Activated CD4-positive, alpha-beta T cell treated with anti-CD3 and anti-CD28 coated beads for 36 hours (primary cell): ENCODE results near the gene ZNF521. TPM values are rescaled to one million over a fixed set of nuclear protein-coding genes. Genes with fewer than 3 reads are reported as not detected.

Experiments
- ATAC-seq: fragments of 200-7000 bp; cut with Tn5 transposase; one replicate; pipeline ENCODE4 v1.10.0; 2021; ENCODE audit warnings: mild to moderate bottlenecking, moderate library complexity
- CTCF ChIA-PET: fragments of 350-600 bp; sonication (Branson Sonifier 250); formaldehyde crosslinking; loops from one replicate; lab custom pipeline; 2021; ENCODE audit warnings: antibody characterized with exemption; lab: Charles Lee
- POLR2A ChIA-PET: fragments of 350-600 bp; sonication (Branson Sonifier 250); formaldehyde crosslinking; loops from one replicate; lab custom pipeline; 2021; ENCODE audit warnings: antibody characterized with exemption, inconsistent platforms; lab: Charles Lee
- DNase-seq: peaks from one replicate; pipeline ENCODE4 v3.0.0-alpha.2; 2020
- H3K27ac Mint-ChIP-seq: one replicate; pipeline ENCODE4 v1.8.0; 2021; ENCODE audit warnings: mixed read lengths
- H3K27me3 Mint-ChIP-seq: one replicate; pipeline ENCODE4 v1.8.0; 2021; ENCODE audit warnings: mixed read lengths
- H3K36me3 Mint-ChIP-seq: one replicate; pipeline ENCODE4 v1.8.0; 2021; ENCODE audit warnings: low read depth, mixed read lengths
- H3K4me1 Mint-ChIP-seq: one replicate; pipeline ENCODE4 v1.8.0; 2021; ENCODE audit warnings: mixed read lengths
- H3K4me3 Mint-ChIP-seq: one replicate; pipeline ENCODE4 v1.8.0; 2021; ENCODE audit warnings: mild to moderate bottlenecking, moderate library complexity, mixed read lengths
- H3K9me3 Mint-ChIP-seq: one replicate; pipeline ENCODE4 v1.8.0; 2021; ENCODE audit warnings: low read depth, mixed read lengths
- intact Hi-C, 2 experiments: fragments of 100-400 bp; cut with DNase I in 1 of 2; cut with micrococcal nuclease in 1 of 2; formaldehyde crosslinking; loops; one replicate each; pipeline versions ENCODE4 v1.14.2 to v1.15.1; 2022 to 2024; cut with DNase I, micrococcal nuclease
- total RNA-seq, 2 experiments: library from RNA; stranded (reverse); gene quantifications; one replicate each; pipeline ENCODE4 v1.2.3, GENCODE V29; 2021

The ZNF521 gene
- total RNA-seq, 2 experiments from 2014 or later = not detected

DNA sequence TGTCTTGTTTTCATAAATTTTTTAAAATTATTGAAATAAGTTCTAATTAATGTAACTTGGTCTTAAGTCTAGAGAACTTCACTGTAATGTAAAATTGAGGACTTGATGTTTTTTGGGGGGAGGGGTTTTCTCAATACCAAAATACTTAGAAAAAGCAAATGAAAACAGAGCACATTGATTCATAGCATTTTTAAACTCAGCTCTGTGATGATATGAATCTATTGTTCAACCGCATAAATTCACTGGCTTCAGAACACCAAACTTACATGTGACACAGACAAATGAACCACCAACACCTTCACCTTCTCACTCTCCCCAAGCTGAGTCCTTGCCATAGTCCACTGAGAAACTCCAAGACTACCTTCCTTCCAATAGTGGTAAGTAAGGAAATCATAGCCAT lies 108.2 kb downstream of the ZNF521 start:
- ChIA-PET CTCF (interaction anchor here (0.6 kb wide), 1 partner anchor 418 kb away, joined by 3 read pairs; no protein-coding TSS in a partner anchor), POLR2A (no interaction called here)
- no peaks in the 10 kb centered on the region for H3K27me3 Mint-ChIP-seq
- no peak overlapping the region for H3K27ac Mint-ChIP-seq
- H3K36me3 Mint-ChIP-seq = no peaks in the 10 kb centered on the region
- DNase-seq (no peak), ATAC-seq (no peak)
- H3K4me1 Mint-ChIP-seq = no peaks in the 10 kb centered on the region
- no peak overlapping the region for H3K4me3 Mint-ChIP-seq
- H3K9me3 Mint-ChIP-seq = no peaks in the 10 kb centered on the region
- intact Hi-C loops = no loop called here

DNA sequence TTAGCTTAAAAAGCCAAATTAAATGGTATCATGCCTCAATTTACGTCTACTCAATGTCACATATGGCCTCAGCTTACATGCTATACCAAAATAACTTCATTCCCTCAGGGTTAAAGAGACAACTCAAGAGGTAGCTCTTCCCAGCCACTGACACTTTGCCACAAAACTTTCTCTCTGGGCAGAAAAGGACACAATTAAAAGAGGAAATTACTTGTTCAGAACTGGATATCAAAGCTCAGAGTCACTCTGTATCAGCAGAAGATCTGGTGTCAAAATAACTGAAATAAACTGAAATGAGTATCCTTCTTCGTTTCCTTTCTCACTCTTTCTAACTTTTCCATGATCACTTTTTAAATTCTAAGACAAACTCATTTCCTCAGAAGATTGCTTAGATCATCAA lies 108.7 kb downstream of the ZNF521 start:
- no peak overlapping the region for H3K4me3 Mint-ChIP-seq
- no peaks in the 10 kb centered on the region for H3K9me3 Mint-ChIP-seq
- no peaks in the 10 kb centered on the region for H3K4me1 Mint-ChIP-seq
- H3K27ac Mint-ChIP-seq = no peak overlapping the region
- POLR2A ChIA-PET = no interaction called here
- H3K27me3 Mint-ChIP-seq = no peaks in the 10 kb centered on the region
- no peaks in the 10 kb centered on the region for H3K36me3 Mint-ChIP-seq
- DNase-seq (no peak), ATAC-seq (no peak)
- intact Hi-C loops = no loop called here
- CTCF ChIA-PET = no interaction called here

GRCh38 chr18:25240420-25240770 lies 111.6 kb downstream of the ZNF521 start:
- no peaks in the 10 kb centered on the region for H3K36me3 Mint-ChIP-seq
- H3K4me3 Mint-ChIP-seq = no peak overlapping the region
- H3K27ac Mint-ChIP-seq = no peak overlapping the region
- no peaks in the 10 kb centered on the region for H3K27me3 Mint-ChIP-seq
- POLR2A ChIA-PET = no interaction called here
- DNase-seq (no peak), ATAC-seq (no peak)
- H3K4me1 Mint-ChIP-seq = no peaks in the 10 kb centered on the region
- intact Hi-C loops = no loop called here
- CTCF ChIA-PET = no interaction called here
- no peaks in the 10 kb centered on the region for H3K9me3 Mint-ChIP-seq

- CTCF ChIA-PET = interaction anchor here (0.8 kb wide), 1 partner anchor 652 kb away, joined by 4 read pairs; no protein-coding TSS in a partner anchor
These were observed 112.2 kb downstream of the ZNF521 start for GRCh38 chr18:25239581-25240419.

GRCh38 chr18:25239151-25239550 lies 112.8 kb downstream of the ZNF521 start:
- intact Hi-C loops = loop anchor here in 1 of 2 experiments (5.0 kb wide), 1 partner anchor 42 kb away; no protein-coding TSS in a partner anchor
- Mint-ChIP-seq H3K27me3 (no peaks in the 10 kb centered on the region), H3K9me3 (no peaks in the 10 kb centered on the region), H3K4me3 (no peak overlapping the region), H3K27ac (no peak overlapping the region), H3K36me3 (no peaks in the 10 kb centered on the region), H3K4me1 (no peaks in the 10 kb centered on the region)
- POLR2A ChIA-PET = no interaction called here
- CTCF ChIA-PET = interaction anchor here (0.8 kb wide), 1 partner anchor 653 kb away, joined by 4 read pairs; no protein-coding TSS in a partner anchor
- DNase-seq = no peak
- no peak for ATAC-seq

More at GRCh38 chr18:25239581-25240419, 112.2 kb downstream of the ZNF521 start:
- DNase-seq (no peak), ATAC-seq (peak; percentile 39)
- H3K4me1 Mint-ChIP-seq = no peaks in the 10 kb centered on the region
- POLR2A ChIA-PET = no interaction called here
- intact Hi-C loops = loop anchor here in 1 of 2 experiments (5.0 kb wide), 1 partner anchor 42 kb away; no protein-coding TSS in a partner anchor
- no peaks in the 10 kb centered on the region for H3K27me3 Mint-ChIP-seq
- no peaks in the 10 kb centered on the region for H3K9me3 Mint-ChIP-seq
- H3K4me3 Mint-ChIP-seq = no peak overlapping the region
- H3K27ac Mint-ChIP-seq = no peak overlapping the region
- no peaks in the 10 kb centered on the region for H3K36me3 Mint-ChIP-seq

DNA sequence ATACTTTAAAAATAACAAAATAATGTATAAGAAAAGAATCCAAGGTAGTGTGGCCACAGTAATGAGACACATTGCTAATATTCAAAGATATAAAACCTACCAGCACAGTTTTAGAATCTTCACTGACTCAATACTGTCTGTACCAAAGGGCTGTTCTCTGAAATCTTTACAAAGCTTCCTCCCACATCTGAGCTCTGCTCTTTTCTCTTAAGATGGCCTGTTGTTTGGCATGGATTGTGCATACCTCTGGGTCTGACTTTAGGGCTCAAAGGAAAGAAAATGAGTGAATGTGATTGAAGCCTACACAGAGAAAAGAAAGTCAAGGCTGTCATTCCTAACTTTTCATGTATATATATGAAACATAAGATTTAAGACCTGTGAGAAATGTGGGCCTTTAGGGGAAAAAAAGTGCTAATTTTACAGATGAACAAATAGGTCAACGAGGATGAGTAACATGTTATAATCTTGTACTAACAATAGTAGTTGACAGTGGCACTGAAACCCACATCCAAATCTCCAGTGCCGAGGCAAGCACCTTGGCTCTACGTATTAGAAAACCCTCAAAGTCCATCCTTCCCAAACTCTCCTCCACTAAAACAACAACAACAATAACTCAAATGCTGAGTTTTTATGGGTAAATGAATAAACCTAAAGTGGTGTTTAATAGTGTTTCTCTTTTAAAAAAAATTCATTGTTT lies 114.2 kb downstream of the ZNF521 start:
- Mint-ChIP-seq H3K4me1 (no peaks in the 10 kb centered on the region), H3K27me3 (no peaks in the 10 kb centered on the region), H3K27ac (no peak overlapping the region), H3K4me3 (no peak overlapping the region), H3K9me3 (no peaks in the 10 kb centered on the region), H3K36me3 (no peaks in the 10 kb centered on the region)
- CTCF ChIA-PET = no interaction called here
- POLR2A ChIA-PET = no interaction called here
- intact Hi-C loops = loop anchor here in 1 of 2 experiments (5.0 kb wide), 1 partner anchor 40 kb away; no protein-coding TSS in a partner anchor
- ATAC-seq = no peak
- DNase-seq = no peak

DNA sequence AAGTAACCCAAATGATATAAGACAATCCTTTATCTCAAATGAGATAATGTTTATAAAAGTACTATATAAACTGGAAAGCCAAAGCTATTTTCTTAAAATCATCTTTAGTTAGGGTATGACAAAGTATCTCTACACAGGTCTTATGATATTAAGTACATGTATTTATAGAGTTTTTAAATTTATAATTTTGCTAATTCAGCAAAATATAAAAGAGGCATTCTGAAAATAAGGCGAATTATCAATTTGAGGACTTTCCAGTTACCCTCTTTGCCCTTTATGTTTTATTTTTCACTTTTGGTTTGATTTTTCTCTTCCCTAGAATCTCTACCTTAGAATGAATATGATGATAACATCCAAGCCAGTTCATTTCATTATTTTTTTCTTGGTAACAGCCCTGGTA lies 115.2 kb downstream of the ZNF521 start:
- POLR2A ChIA-PET = no interaction called here
- intact Hi-C loops = loop anchor here in 1 of 2 experiments (5.0 kb wide), 1 partner anchor 39 kb away; no protein-coding TSS in a partner anchor

GRCh38 chr18:25235401-25236042 lies 116.4 kb downstream of the ZNF521 start:
- no peaks in the 10 kb centered on the region for H3K9me3 Mint-ChIP-seq
- H3K27ac Mint-ChIP-seq = no peak overlapping the region
- H3K4me3 Mint-ChIP-seq = no peak overlapping the region
- no peak for DNase-seq
- no peaks in the 10 kb centered on the region for H3K4me1 Mint-ChIP-seq
- ChIA-PET POLR2A (no interaction called here), CTCF (interaction anchor here (1.4 kb wide), 1 partner anchor 15 kb away, joined by 4 read pairs; no protein-coding TSS in a partner anchor)
- no peaks in the 10 kb centered on the region for H3K27me3 Mint-ChIP-seq
- no peak for ATAC-seq
- no peaks in the 10 kb centered on the region for H3K36me3 Mint-ChIP-seq
- intact Hi-C loops = loop anchor here in 1 of 2 experiments (5.0 kb wide), 1 partner anchor 38 kb away; no protein-coding TSS in a partner anchor

More for the DNA sequence above, 115.2 kb downstream of the ZNF521 start:
- no peaks in the 10 kb centered on the region for H3K4me1 Mint-ChIP-seq
- no peak for ATAC-seq
- DNase-seq = no peak
- CTCF ChIA-PET = no interaction called here
- no peaks in the 10 kb centered on the region for H3K36me3 Mint-ChIP-seq
- H3K9me3 Mint-ChIP-seq = no peaks in the 10 kb centered on the region
- H3K27me3 Mint-ChIP-seq = no peaks in the 10 kb centered on the region
- no peak overlapping the region for H3K4me3 Mint-ChIP-seq
- no peak overlapping the region for H3K27ac Mint-ChIP-seq

- ChIA-PET CTCF (interaction anchor here (1.4 kb wide), 1 partner anchor 15 kb away, joined by 4 read pairs; no protein-coding TSS in a partner anchor), POLR2A (no interaction called here)
- H3K36me3 Mint-ChIP-seq = no peaks in the 10 kb centered on the region
These were observed 117.1 kb downstream of the ZNF521 start for GRCh38 chr18:25234740-25235345.

DNA sequence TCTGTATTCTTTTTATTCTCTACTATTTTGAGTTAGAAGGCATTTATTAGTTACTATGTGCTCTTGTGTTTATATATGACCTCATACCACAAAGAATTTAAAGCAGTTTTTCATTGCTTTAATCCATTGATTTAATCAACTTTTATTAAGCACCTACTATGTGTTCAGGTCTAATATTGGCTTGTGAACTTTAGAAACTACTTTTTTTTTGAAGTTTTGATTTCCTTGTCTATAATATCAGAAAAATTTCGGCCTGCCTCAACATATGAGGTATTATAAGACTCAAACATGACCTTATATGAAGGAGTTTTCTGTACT lies 117.7 kb downstream of the ZNF521 start:
- H3K27me3 Mint-ChIP-seq = no peaks in the 10 kb centered on the region
- no peaks in the 10 kb centered on the region for H3K36me3 Mint-ChIP-seq
- H3K4me3 Mint-ChIP-seq = no peak overlapping the region
- no peaks in the 10 kb centered on the region for H3K4me1 Mint-ChIP-seq
- intact Hi-C loops = no loop called here
- H3K9me3 Mint-ChIP-seq = no peaks in the 10 kb centered on the region
- H3K27ac Mint-ChIP-seq = no peak overlapping the region
- CTCF ChIA-PET = no interaction called here
- ATAC-seq = no peak
- DNase-seq = no peak
- POLR2A ChIA-PET = no interaction called here

More at GRCh38 chr18:25234740-25235345, 117.1 kb downstream of the ZNF521 start:
- ATAC-seq (no peak), DNase-seq (no peak)
- Mint-ChIP-seq H3K27ac (no peak overlapping the region), H3K4me1 (no peaks in the 10 kb centered on the region), H3K4me3 (no peak overlapping the region), H3K9me3 (no peaks in the 10 kb centered on the region), H3K27me3 (no peaks in the 10 kb centered on the region)
- intact Hi-C loops = loop anchor here in 1 of 2 experiments (5.0 kb wide), 1 partner anchor 38 kb away; no protein-coding TSS in a partner anchor
